NB4 (cell line): ENCODE data around the gene MYO7B.

Experiments used
- CTCF ChIP-seq: IDR thresholded peaks from one replicate; pipeline ENCODE4 v1.5.1; 2012; ENCODE audit warnings: low read depth, low read length
- POLR2A ChIP-seq: IDR thresholded peaks from 2 replicates; pipeline ENCODE4 v1.6.1; 2011; ENCODE audit warnings: mild to moderate bottlenecking; ENCODE audit not compliant: insufficient read length; ENCODE audit errors: extremely low read depth

- no peak for TF ChIP-seq CTCF
- no peak for TF ChIP-seq POLR2A
These were observed 89.5 kb downstream of the MYO7B start for GRCh38 chr2:127624756-127625571.
